ENCODE results near the gene DKKL1.
"Not testable (repeated sequence)": the region's sequence is repeated elsewhere in the genome, so short reads cannot be mapped to it uniquely, and the experiment has no call there.

DKKL1 gene

DNA sequence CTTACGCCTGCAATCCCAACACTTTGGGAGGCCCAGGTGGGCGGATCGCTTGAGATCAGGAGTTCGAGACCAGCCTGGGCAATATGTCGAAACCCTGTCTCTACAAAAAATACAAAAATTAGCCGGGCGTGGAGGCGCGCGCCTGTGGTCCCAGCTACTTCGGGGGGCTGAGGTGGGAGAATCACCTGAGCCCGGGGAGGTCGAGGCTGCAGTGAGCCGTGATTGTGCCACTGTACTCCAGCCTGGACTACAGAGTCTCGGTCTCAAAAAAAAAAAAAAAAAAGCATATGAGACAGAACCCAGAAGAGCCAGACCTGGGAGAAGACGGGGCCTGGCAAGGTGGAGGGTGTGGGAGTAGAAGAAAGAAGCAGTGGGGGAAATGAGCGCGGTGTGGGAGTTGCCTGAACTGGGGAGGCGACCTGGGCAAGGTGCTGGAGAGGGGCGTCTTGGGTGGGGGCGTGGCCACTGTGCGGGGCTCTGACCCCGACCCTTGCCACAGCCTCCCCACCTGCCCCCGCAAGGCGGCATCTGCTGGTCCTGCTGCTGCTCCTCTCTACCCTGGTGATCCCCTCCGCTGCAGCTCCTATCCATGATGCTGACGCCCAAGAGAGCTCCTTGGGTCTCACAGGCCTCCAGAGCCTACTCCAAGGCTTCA lies 533 bp downstream of the DKKL1 start:
- no peak for DNase-seq (ENCODE audit: low read depth)
- peak overlapping the region; percentile 27 for H3K4me3 ChIP-seq (ENCODE audit: low read length)
- TF ChIP-seq, protein P1, sequence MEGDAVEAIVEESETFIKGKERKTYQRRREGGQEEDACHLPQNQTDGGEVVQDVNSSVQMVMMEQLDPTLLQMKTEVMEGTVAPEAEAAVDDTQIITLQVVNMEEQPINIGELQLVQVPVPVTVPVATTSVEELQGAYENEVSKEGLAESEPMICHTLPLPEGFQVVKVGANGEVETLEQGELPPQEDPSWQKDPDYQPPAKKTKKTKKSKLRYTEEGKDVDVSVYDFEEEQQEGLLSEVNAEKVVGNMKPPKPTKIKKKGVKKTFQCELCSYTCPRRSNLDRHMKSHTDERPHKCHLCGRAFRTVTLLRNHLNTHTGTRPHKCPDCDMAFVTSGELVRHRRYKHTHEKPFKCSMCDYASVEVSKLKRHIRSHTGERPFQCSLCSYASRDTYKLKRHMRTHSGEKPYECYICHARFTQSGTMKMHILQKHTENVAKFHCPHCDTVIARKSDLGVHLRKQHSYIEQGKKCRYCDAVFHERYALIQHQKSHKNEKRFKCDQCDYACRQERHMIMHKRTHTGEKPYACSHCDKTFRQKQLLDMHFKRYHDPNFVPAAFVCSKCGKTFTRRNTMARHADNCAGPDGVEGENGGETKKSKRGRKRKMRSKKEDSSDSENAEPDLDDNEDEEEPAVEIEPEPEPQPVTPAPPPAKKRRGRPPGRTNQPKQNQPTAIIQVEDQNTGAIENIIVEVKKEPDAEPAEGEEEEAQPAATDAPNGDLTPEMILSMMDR (IDR thresholded peaks at IDR 0.05; ENCODE audit: insufficient read depth, low read depth, low read length, missing control alignments) = no peak

DNA sequence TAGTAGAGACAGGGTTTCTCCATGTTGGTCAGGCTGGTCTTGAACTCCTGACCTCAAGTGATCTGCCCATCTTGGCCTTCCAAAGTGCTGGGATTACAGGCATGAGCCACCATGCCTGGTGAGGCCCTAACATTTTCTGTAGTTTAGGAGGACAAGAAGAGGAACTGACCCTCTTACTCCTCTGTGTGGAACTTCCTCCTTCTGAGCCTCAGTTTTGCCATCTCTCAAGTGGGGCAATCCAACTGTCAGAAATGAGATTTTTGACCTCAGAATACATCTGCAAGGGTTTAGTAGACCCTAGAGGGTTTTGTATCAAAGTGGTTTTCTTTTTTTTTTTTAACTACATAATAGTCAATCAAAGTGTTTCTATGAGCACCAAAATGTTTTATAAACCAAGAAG lies 2.4 kb downstream of the DKKL1 start:
- TF ChIP-seq, protein P1 (IDR thresholded peaks at IDR 0.05; ENCODE audit: insufficient read depth, low read depth, low read length, missing control alignments) = no peak
- H3K4me3 ChIP-seq (ENCODE audit: low read length) = no peak overlapping the region
- DNase-seq (ENCODE audit: low read depth) = no peak

DNA sequence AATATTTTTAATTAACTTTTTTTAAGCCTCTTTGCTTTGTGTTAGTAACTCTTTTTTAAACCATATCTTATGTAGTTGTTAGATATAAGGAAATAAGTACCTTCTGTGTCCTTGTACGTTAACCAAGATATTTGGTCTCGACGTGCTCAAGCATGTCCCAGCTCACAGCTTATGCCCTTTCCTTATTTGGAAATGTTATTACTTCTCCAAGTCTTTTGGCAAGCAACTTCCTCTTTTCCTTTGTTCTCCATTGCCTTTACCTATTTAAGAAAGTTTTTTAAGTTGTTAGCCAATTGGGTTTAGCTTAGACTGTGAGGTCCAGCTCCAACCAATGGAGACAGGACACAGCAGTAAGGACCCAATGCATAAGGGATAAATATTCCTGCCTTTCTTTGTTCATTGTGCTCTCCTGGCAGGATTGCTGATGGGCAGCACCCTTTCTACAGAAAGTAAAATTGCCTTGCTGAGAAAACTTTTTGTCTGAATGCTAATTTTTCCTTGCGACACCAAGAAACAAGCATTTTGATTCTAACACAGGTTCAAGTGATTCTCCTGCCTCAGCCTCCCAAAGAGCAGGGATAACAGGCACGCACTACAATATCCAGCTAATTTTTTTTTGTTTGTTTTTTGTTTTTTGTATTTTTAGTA lies 5.2 kb downstream of the DKKL1 start:
- TF ChIP-seq, protein P1 (IDR thresholded peaks at IDR 0.05; ENCODE audit: insufficient read depth, low read depth, low read length, missing control alignments) = no peak
- no peak overlapping the region for H3K4me3 ChIP-seq (ENCODE audit: low read length)
- peak; percentile 66 for DNase-seq (ENCODE audit: low read depth)

DNA sequence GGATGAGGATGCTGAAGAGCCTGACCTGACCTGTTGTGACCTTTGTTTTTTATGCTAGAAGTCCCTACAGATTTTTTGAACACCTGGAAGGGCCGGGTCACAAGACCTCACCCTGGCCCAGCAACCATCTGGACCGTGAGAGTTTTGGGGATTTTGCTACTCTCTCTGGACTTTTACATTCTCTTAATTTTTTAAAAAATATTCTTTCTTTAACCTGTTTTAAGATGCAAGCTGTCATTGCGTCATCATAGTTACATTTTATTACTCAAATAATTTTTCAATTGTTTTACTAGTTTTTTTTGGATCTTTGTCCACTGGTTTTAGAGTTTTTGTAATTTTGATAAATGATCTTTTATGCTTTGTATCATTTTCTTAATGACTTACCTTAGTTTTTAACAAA lies 7.5 kb downstream of the DKKL1 start:
- no peak overlapping the region for H3K4me3 ChIP-seq (ENCODE audit: low read length)
- no peak for DNase-seq (ENCODE audit: low read depth)
- TF ChIP-seq, protein P1 (IDR thresholded peaks at IDR 0.05; ENCODE audit: insufficient read depth, low read depth, low read length, missing control alignments) = no peak

DNA sequence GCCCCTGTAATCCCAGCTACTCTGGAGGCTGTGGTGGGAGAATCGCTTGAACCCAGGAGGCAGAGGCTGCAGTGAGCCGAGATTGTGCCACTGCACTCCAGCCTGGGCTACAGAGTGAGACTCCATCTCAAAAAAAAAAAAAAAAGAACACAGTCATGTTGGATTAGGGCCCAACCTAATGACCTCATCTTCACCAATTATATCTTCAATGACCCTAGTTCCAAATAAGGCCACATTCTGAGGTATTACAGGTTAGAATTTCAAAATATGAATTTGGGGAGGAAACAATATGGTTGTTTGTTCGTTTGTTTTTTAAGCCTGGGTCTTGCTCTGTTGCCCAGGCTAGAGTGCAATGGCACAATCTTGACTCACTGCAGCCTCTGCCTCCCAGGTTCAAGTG lies 9.5 kb downstream of the DKKL1 start:
- DNase-seq (ENCODE audit: low read depth); H3K4me3 ChIP-seq (ENCODE audit: low read length): not testable (repeated sequence)

DNA sequence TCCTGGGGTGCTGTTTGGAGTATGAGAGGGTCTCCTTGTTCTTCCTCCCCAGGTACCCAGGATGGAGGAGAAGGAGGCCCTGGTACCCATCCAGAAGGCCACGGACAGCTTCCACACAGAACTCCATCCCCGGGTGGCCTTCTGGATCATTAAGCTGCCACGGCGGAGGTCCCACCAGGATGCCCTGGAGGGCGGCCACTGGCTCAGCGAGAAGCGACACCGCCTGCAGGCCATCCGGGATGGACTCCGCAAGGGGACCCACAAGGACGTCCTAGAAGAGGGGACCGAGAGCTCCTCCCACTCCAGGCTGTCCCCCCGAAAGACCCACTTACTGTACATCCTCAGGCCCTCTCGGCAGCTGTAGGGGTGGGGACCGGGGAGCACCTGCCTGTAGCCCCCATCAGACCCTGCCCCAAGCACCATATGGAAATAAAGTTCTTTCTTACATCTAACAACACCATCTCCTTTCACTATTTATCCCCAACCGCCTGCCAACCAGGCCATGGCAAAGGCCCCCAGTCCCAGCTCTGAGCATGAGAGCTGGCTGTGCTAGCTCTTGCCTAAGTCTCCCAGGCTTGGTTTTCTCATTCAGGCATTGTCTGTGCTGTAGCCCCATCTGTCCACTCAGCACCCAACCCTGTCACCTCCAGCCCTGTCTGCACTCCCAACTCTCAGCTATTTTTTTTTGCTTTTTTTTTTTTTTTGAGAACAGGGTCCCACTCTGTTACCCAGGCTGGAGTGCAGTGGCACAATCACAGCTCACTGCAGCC lies 11.2 kb downstream of the DKKL1 start:
- H3K4me3 ChIP-seq (ENCODE audit: low read length) = no peak overlapping the region
- TF ChIP-seq, protein P1 (IDR thresholded peaks at IDR 0.05; ENCODE audit: insufficient read depth, low read depth, low read length, missing control alignments) = no peak
- DNase-seq (ENCODE audit: low read depth) = no peak

DNA sequence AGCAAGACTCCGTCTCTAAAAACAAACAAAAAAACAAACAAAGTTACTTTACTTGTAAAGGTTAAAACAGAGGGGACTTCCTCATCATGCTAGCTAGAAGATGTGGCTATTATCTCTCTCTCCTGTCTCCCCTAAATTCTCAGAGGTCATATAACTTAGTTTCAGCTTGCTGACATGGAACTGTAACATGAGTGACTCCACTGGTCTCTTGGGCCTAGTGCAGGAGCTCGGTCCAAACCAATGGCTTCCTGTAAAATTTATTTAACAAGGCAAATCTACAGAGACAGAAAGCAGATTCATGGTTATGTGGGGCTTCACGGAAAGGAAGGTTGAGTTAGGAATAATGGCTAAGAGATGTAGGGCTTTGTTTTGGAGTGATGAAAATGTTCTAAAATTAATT lies 14.8 kb downstream of the DKKL1 start:
- TF ChIP-seq, protein P1 (IDR thresholded peaks at IDR 0.05; ENCODE audit: insufficient read depth, low read depth, low read length, missing control alignments) = no peak
- DNase-seq (ENCODE audit: low read depth) = no peak
- no peak overlapping the region for H3K4me3 ChIP-seq (ENCODE audit: low read length)

Data from epithelial cell of esophagus (primary cell).